GM23338 (cell line): ENCODE data around the gene CA12.

Experiments
- EZH2phosphoT487 ChIP-seq: fragments of 200-600 bp; sonication (generic); IDR thresholded peaks from one replicate; pipeline ENCODE4 v1.8.1; 2018; ENCODE audit warnings: antibody characterized with exemption; ENCODE audit not compliant: unreplicated experiment
- JUNB ChIP-seq: IDR thresholded peaks from one replicate; pipeline ENCODE4 v1.6.1; 2016; ENCODE audit warnings: antibody characterized with exemption; ENCODE audit not compliant: unreplicated experiment
- NANOG ChIP-seq: IDR thresholded peaks from 2 replicates; pipeline ENCODE4 v1.6.1; 2016; ENCODE audit warnings: antibody characterized with exemption, borderline replicate concordance
- POLR2AphosphoS5 ChIP-seq: IDR thresholded peaks from 2 replicates; pipeline ENCODE4 v1.6.1; 2016; ENCODE audit warnings: antibody characterized with exemption, low read depth
- ZNF114 ChIP-seq: fragments of 250-450 bp; sonication (Bioruptor Pico); IDR thresholded peaks from 2 replicates; pipeline ENCODE4 v1.5.0; 2020; ENCODE audit warnings: mild to moderate bottlenecking, moderate library complexity
- TF ChIP-seq, protein P1 (sequence below), 2 experiments: fragments of 200-600 bp in 1 of 2; sonication (generic) in 1 of 2; conservative IDR thresholded peaks; 2 replicates each; pipeline versions ENCODE4 v1.5.1 to v1.6.1; 2016 to 2017; ENCODE audit warnings: antibody characterized with exemption in 2 of 2, low read depth in 2 of 2, mild to moderate bottlenecking in 2 of 2, moderate library complexity in 1 of 2

DNA sequence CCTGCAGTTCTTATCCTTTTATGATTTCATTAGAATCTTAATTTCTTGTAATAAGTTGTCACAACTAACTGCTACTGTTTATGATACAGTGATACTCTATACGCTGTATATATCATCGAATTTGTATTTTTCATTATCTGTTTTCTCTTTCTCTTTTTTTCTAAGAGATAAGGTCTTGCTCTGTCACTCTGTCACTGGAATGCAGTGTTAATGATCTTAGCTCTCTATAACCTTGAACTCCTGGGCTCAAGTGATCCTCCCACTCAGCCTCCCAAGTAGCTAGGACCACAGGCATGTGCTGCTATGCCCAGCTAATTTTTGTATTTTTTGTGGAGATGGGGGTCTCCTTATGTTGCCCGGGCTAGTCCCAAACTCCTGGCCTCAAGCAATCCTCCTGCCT, 89.4 kb downstream of the CA12 start:
- TF ChIP-seq JUNB: no peak
- TF ChIP-seq, protein P1, sequence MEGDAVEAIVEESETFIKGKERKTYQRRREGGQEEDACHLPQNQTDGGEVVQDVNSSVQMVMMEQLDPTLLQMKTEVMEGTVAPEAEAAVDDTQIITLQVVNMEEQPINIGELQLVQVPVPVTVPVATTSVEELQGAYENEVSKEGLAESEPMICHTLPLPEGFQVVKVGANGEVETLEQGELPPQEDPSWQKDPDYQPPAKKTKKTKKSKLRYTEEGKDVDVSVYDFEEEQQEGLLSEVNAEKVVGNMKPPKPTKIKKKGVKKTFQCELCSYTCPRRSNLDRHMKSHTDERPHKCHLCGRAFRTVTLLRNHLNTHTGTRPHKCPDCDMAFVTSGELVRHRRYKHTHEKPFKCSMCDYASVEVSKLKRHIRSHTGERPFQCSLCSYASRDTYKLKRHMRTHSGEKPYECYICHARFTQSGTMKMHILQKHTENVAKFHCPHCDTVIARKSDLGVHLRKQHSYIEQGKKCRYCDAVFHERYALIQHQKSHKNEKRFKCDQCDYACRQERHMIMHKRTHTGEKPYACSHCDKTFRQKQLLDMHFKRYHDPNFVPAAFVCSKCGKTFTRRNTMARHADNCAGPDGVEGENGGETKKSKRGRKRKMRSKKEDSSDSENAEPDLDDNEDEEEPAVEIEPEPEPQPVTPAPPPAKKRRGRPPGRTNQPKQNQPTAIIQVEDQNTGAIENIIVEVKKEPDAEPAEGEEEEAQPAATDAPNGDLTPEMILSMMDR (conservative IDR thresholded peaks at IDR 0.05; ENCODE audit: low read depth in 2 of 2): no peak
- TF ChIP-seq ZNF114 (CRISPR knock-in tag): no peak
- no peak for TF ChIP-seq EZH2phosphoT487
- no peak for TF ChIP-seq NANOG
- no peak for TF ChIP-seq POLR2AphosphoS5
